Measurements from ENCODE around the gene TATDN3.
"Not testable (repeated sequence)": the region's sequence is repeated elsewhere in the genome, so short reads cannot be mapped to it uniquely, and the experiment has no call there.

Gene TATDN3

DNA sequence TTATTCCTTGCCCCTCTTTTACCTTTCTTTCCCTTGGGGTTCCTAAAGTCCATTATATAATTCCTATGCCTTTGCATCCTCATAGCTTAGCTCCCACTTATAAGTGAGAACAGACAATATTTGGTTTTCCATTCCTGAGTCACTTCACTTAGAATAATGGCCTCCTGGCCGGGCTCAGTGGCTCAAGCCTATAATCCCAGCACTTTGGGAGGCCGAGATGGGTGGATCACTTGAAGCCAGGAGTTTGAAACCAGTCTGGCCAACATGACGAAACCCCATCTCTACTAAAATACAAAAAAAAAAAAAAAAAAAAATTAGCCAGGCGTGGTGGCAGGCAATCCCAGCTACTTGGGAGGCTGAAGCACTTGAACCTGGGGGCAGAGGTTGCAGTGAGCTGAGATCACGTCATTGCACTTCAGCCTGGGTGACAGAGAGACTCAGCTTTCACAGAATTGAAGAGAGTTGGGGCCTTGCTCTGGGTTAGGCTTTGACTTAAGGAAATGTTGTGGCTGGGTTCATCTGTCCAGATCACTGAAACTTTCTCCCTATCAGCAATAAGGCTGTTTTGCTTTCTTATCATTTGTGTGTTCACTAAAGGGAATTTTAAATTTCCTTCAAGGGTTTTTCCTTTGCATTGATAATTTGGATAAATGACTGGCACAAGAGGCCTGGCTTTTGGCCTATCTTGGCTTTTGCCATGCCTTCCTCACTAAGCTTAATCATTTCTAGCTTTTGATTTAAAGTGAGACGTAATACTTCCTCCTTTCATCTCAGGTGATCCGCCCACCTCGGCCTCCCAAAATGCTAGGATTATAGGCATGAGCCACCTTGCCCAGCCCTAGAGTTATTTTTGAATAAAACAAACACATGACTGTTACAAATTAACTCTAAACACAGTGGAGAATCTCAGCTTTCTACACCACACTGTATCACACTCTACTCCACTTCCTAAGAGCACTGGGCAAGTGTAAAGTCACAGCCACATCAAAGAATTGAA is 41.8 kb downstream of the TATDN3 start:
- not testable (repeated sequence) for DNase-seq

DNA sequence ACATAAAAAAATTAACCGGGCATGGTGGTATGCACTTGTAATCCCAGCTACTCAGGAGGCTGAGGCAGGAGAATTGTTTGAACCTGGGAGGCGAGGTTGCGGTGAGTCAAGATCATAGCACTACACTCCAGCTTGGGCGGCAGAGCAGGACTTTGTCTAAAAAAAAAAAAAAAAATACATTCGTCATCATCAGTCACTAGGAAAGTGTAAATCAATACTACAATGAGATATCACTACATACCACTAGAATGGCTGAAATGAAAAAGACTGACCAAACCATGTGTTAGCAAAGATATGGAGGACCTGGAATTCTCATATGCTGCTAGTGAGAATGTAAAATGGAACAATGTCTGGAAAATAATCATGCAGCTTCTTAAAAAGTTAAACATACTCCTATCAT is 46.5 kb downstream of the TATDN3 start:
- no peak for DNase-seq

DNA sequence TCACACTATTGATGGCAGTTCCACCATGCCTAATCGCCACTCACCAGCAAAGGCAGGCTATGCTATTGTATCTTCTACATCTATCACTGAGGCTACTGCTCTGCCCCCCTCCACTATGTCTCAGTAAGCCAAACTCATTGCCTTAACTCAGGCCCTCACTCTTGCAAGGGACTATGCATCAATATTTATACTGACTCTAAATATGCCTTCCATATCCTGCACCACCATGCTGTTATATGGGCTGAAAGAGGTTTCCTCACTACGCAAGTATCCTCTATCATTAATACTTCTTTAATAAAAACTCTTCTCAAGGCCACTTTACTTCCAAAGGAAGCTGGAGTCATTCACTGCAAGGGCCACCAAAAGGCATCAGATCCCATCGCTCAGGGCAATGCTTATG is 52.8 kb downstream of the TATDN3 start:
- DNase-seq, result not testable (repeated sequence)

DNA sequence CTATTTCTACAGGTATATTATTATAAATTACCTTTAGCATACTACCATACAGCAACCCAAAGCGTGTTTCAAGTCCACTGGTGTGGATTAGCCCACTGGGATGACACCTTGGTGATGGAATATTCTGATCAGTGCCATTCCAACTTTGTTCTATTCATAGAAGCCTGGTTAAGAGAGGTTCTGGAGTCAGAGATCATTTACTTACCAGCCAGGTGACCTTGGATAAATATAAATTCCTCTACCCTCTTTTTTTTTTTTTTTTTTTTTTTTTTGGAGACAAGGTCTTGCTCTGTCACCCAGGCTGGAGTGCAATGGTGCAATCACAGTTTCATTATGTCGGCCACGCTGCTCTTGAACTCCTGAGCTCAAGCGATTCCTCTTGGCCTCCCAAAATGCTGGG is 55.9 kb downstream of the TATDN3 start, which contains the start of gene SPATA45:
SPATA45 (minus strand) TSS at position 101 of the 400 bp plus-strand sequence. CDS start 11,500 bp downstream, outside the sequence.
- no peak for DNase-seq

DNA sequence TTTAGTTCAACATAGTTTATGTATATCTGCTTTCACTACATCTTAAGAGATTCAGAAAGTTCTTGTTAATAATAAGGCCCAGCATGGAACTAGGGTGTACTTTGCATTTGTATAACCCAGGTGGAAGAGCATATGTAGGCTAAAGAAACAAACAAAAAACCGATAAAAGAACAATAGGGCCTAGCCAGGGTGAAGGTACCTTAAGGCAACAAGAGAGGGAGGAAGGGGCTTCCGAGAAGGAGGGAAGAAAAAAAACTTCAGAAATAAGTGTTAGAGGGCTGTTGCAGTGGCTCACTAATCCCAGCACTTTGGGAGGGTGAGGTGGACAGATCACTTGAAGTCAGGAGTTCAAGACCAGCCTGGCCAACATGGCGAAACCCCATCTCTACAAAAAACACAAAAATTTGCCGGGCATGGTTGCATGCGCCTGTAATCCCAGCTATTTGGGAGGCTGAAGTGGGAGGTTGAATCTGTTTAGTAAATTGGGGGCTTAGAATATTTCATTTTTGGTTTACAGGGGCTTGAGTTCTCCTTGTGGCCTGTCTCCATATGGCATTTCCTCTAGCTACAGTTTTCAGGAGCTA is 60.5 kb downstream of the TATDN3 start:
- no peak for DNase-seq

DNA sequence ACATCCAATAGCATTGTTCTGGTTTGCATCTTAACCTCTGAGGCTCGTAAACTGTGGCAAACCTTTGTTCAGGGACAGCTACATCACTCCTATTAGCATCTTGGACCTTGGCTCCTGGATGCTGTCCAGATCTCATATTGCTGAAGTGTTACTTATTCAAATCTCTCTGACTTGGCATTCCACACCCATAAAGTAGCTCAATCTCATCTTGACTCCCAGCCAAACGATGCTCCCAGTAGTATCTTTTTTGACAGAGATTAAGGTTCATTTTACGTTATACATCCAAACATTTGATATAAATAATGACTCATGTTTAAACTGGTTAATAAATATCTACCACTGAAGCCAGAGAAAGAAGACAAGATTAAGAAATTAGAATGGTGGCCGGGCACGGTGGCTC is 62.0 kb downstream of the TATDN3 start:
- DNase-seq, result no peak

DNA sequence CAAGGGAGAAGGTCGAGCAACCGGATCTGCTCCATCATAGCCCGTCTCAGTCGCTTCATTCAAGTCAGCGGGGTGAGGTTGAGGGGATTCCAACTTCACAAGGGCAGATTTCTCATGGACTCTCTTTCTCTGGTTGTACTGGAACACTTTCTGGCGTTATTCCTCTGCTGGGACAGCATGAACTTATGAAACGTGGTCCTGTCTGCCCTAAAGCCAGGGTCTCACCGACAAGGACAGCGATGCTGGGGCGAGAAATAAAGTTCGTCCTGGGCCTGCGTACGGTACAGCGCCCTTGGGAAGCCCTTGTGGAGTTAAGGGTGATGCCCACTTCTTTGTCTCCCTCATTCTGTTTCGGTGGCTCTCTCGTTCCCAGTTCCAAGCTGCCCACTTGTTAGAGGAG is 65.1 kb downstream of the TATDN3 start:
- no peak for DNase-seq

DNA sequence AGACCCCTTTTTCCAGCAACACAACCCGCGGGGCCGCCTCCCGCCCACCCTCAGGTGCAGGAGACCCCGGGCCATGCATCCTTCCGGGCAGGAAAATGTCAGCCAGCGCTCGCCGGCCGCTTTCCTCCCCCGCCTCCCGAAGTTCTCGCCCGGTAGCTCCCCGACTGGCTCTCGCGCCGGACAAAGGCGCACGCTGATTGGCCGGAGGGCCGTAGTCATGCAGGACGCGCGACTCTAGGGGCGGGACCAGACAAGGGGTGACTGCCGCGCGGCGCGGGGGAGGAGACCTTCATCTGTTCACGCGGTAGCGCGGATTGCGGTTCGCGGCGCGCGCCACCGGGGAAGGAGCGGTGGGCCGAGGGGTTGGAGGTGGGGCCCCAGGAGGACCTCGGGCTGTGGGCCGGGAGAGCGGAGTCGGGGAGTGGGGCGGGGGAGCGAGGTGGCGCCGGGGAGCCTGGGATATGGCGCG is 66.3 kb downstream of the TATDN3 start, which contains the start of gene FLVCR1:
FLVCR1 (plus strand) TSS at position 284 of the 469 bp plus-strand sequence; CDS start at position 462, 178 bp downstream.
- DNase-seq, result peak; percentile 46

DNA sequence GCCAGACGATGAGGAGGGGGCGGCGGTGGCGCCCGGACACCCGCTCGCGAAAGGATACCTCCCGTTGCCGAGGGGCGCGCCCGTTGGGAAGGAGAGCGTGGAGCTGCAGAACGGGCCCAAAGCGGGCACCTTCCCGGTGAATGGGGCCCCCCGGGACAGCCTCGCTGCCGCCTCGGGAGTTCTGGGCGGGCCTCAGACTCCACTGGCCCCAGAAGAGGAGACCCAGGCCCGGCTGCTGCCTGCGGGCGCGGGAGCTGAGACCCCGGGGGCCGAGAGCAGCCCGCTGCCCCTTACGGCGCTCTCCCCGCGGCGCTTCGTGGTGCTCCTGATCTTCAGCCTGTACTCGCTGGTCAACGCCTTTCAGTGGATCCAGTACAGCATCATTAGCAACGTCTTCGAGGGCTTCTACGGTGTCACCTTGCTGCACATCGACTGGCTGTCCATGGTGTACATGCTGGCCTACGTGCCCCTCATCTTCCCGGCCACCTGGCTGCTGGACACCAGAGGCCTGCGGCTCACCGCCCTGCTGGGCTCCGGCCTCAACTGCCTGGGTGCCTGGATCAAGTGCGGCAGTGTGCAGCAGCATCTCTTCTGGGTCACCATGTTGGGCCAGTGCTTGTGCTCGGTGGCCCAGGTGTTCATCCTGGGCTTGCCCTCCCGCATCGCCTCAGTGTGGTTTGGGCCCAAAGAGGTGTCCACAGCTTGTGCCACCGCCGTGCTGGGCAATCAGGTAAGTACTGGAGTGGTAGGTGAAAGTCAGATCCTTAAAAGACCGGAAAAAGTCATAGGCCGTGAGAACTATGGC is 67.0 kb downstream of the TATDN3 start:
- DNase-seq, result no peak

DNA sequence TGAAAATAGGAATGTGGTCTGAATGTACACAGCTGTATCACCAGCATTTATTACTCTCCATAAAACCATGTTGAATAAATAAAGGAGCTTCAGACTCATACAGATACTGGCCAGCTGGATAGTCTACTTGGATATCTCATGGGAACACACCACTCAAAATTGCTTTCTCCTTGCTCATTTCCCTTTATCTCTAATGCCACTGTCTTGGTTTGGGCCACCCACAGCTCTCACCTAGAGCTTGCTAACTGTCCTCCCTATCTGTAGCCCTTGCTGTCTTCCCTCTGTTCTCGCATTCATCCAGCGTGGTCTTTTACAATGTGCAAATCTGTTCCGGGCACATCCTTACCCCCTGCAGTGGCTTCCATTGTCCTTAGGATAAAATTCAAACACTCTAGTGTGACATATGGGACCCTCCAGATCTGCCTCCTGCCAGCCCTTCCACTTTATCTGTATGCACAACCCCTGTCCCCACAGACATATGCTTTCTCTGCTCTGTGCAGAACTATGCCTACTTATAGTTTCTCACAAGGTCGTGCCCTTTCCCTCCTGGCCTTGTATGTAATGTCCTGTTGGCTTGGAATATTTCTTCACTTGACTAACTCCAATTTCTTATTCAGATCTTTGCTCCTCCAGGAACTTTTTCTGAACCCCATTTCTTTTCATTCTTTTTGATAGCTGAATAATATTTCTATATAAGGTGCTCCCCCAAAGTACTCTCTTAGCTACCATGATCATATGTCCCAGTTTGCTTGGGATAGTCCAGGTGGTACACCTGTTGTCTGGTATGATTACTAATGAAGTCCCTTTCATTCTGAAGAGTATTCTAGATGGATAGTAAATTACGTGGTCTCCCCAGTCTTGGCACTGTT is 69.3 kb downstream of the TATDN3 start:
- no peak for DNase-seq

DNA sequence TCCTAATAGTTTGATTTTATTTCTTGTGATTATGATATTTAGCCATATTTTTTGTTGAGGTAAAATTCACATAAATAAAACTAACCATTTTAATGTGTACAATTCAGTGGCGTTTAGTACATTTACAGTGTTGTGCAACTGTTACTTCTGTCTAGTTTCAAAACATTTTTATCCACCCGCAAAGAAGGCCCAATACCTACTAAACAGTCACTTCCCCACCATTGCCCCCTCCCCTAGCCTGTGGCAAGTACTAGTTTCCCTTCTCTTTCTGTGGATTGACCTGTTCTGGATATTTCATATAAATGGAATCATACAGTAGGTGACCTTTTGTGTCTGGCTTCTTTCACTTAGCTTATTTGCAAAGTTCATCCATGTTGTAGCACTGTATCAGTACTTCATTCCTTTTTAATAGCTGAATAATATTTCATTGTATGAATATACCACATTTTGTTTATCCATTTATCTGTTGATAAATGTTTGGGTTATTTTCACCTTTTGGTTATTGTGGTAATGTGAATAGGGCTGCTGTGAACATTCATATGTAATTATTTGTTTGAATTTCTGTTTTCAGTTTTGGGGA is 70.5 kb downstream of the TATDN3 start:
- no peak for DNase-seq

DNA sequence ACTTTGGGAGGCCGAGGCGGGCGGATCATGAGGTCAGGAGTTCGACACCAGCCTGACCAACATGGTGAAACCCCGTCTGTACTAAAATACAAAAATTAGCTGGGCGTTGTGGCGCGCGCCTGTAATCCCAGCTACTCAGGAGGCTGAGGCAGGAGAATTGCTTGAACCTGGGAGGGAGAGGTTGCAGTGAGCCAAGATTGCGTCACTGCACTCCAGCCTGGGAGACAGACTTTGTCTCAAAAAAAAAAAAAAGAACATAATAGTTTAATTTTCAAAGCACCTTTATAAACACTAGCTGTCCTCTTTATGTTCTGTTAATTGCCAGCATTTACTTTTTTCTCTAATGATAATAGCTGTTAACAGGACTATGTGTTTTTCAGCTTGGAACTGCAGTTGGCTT is 71.7 kb downstream of the TATDN3 start:
- DNase-seq, result not testable (repeated sequence)

DNA sequence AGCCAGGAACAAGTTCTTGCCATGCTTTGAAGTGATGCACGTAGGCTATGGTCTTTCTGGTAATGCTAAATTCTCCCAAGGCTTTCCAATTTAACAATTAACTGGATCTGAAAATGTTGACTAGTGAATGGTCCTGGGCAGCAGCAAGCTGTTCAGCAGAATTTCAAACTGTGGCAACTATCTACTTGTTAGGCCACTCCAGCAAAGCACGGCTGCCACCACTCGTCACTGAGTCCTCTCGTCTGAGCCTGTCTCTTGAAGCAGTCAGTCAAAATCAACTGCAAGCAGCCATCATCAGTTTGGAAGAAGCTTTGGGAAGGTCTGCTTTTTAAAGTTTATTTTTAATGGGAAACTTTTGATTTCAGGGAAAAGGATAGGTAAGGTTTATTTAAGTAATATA is 72.5 kb downstream of the TATDN3 start:
- DNase-seq, result no peak
